ENCODE measurements around the gene DOCK10.

Gene DOCK10

GRCh38 chr2:224895377-224895776 lies 146.9 kb downstream of the DOCK10 start:
- no peak for DNase-seq (ENCODE audit: low read depth)
- TF ChIP-seq CTCF (IDR thresholded peaks at IDR 0.05; ENCODE audit: low read depth, low read length, missing control alignments) = peak; percentile 7
- H3K4me3 ChIP-seq (ENCODE audit: low read depth, low read length) = no peak overlapping the region

- TF ChIP-seq CTCF (IDR thresholded peaks at IDR 0.05; ENCODE audit: low read depth, low read length, missing control alignments) = no peak
- no peak overlapping the region; the same call in 1 of the 2 replicates for H3K4me3 ChIP-seq (ENCODE audit: low read depth, low read length)
- peak; percentile 43 for DNase-seq (ENCODE audit: low read depth)
These were observed 147.9 kb downstream of the DOCK10 start for GRCh38 chr2:224894356-224894755.

- TF ChIP-seq CTCF (IDR thresholded peaks at IDR 0.05; ENCODE audit: low read depth, low read length, missing control alignments) = no peak
- no peak overlapping the region for H3K4me3 ChIP-seq (ENCODE audit: low read depth, low read length)
- DNase-seq (ENCODE audit: low read depth) = no peak
These were observed 148.4 kb downstream of the DOCK10 start for GRCh38 chr2:224893848-224894247.

GRCh38 chr2:224892574-224893204 lies 149.6 kb downstream of the DOCK10 start:
- no peak overlapping the region for H3K4me3 ChIP-seq (ENCODE audit: low read depth, low read length)
- no peak for TF ChIP-seq CTCF (IDR thresholded peaks at IDR 0.05; ENCODE audit: low read depth, low read length, missing control alignments)
- DNase-seq (ENCODE audit: low read depth) = no peak

GRCh38 chr2:224890372-224890771 lies 151.9 kb downstream of the DOCK10 start:
- TF ChIP-seq CTCF (IDR thresholded peaks at IDR 0.05; ENCODE audit: low read depth, low read length, missing control alignments) = no peak
- H3K4me3 ChIP-seq (ENCODE audit: low read depth, low read length) = no peak overlapping the region
- DNase-seq (ENCODE audit: low read depth) = no peak

- no peak overlapping the region for H3K4me3 ChIP-seq (ENCODE audit: low read depth, low read length)
- TF ChIP-seq CTCF (IDR thresholded peaks at IDR 0.05; ENCODE audit: low read depth, low read length, missing control alignments) = peak; percentile 34
- no peak for DNase-seq (ENCODE audit: low read depth)
These were observed 155.1 kb downstream of the DOCK10 start for GRCh38 chr2:224887141-224887540.

All from GM12864 (cell line).